Duodenal mucosa (tissue), 2 donors: ENCODE data around the gene ISM2.

Experiments used
- H3K27ac ChIP-seq: one replicate; pipeline ENCODE4 v1.7.0; 2013; ENCODE audit warnings: low read depth, low read length
- H3K27me3 ChIP-seq, 2 donors: one replicate each; pipeline ENCODE4 v1.7.0; 2013; ENCODE audit warnings: low read length in 2 of 2, control low read depth in 1 of 2; ENCODE audit not compliant: insufficient read depth in 2 of 2, control insufficient read depth in 1 of 2
- H3K36me3 ChIP-seq, 2 donors: one replicate each; pipeline ENCODE4 v1.7.0; 2013; ENCODE audit warnings: low read length in 2 of 2, control low read depth in 1 of 2; ENCODE audit not compliant: insufficient read depth in 2 of 2, control insufficient read depth in 1 of 2
- H3K4me1 ChIP-seq, 2 donors: one replicate each; pipeline ENCODE4 v1.7.0; 2013; ENCODE audit warnings: low read length in 2 of 2, control low read depth in 1 of 2; ENCODE audit not compliant: insufficient read depth in 2 of 2, control insufficient read depth in 1 of 2
- H3K4me3 ChIP-seq, 2 donors: one replicate each; pipeline ENCODE4 v1.7.0; 2013; ENCODE audit warnings: low read length in 2 of 2, low read depth in 1 of 2
- H3K9ac ChIP-seq, 2 donors: one replicate each; pipeline ENCODE4 v1.7.0; 2013; ENCODE audit warnings: low read length in 2 of 2, low read depth in 1 of 2
- H3K9me3 ChIP-seq, 2 donors: one replicate each; pipeline ENCODE4 v1.7.0; 2013; ENCODE audit warnings: low read length in 2 of 2, control low read depth in 1 of 2; ENCODE audit not compliant: control insufficient read depth in 1 of 2

Gene ISM2

GRCh38 chr14:77455966-77456640, 42.5 kb downstream of the ISM2 start:
- Histone ChIP-seq H3K27ac (no peak overlapping the region), H3K36me3 (peaks cover 14 to 29% of the 10 kb centered on the region in 2 donors), H3K27me3 (no peaks in the 10 kb centered on the region), H3K4me1 (peaks cover 18 to 22% of the 10 kb centered on the region in 2 donors), H3K9me3 (no peaks in the 10 kb centered on the region), H3K4me3 (peak overlapping the region in 1 of 2 donors; percentile 95), H3K9ac (peak overlapping the region; percentile 86 to 93)

DNA sequence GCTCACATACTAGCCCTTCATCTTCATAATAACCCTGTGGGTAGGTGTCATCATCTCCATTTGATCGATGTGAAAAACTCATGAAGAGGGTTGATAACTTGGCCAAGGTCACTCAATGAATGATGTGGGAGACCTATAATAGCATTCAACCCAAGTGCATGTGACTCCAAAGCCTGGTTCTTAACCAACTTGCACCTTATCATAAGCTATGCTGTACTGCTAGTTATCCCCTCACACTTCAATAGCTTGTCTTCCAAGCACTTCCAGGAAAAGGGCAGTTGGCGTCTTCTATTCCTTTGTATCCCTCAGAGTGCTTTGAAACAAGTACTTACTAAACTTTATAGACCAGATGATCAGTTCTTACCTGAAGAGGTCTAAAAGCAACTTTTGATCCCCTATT, 56.4 kb downstream of the ISM2 start:
- H3K4me3 ChIP-seq, result no peak overlapping the region
- no peaks in the 10 kb centered on the region for H3K4me1 ChIP-seq
- H3K36me3 ChIP-seq, result peaks cover 29 to 50% of the 10 kb centered on the region in 2 donors
- H3K27ac ChIP-seq, result no peak overlapping the region
- H3K9ac ChIP-seq, result no peak overlapping the region
- no peaks in the 10 kb centered on the region for H3K9me3 ChIP-seq
- H3K27me3 ChIP-seq, result no peaks in the 10 kb centered on the region

- Histone ChIP-seq H3K36me3 (peaks cover 39 to 66% of the 10 kb centered on the region in 2 donors), H3K27me3 (no peaks in the 10 kb centered on the region), H3K9me3 (no peaks in the 10 kb centered on the region)
Observed at GRCh38 chr14:77439861-77440260, 58.8 kb downstream of the ISM2 start.

DNA sequence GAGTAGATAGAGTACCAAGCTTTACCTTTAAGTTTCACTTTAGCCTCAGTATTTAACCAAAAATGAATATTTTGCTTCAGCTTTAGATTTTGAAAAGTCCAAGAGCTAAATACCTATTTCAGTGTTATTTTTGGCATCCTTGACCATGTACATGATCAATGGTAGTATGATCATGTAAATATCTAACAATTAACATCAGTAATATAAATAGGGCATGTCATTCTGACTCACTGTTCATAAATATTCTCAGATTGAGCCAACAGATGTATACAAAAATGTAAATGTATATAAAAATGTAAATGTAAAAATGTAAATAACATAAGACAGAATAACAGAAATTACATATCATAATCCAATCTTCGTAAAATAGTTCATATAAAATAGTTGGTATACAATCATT, 60.0 kb downstream of the ISM2 start:
- Histone ChIP-seq H3K36me3 (peaks cover 42 to 71% of the 10 kb centered on the region in 2 donors), H3K27ac (no peak overlapping the region), H3K9me3 (no peaks in the 10 kb centered on the region), H3K4me3 (no peak overlapping the region), H3K4me1 (no peaks in the 10 kb centered on the region), H3K27me3 (no peaks in the 10 kb centered on the region), H3K9ac (no peak overlapping the region)

More at GRCh38 chr14:77439861-77440260, 58.8 kb downstream of the ISM2 start:
- Histone ChIP-seq H3K27ac (no peak overlapping the region), H3K9ac (no peak overlapping the region), H3K4me1 (no peaks in the 10 kb centered on the region), H3K4me3 (no peak overlapping the region)

DNA sequence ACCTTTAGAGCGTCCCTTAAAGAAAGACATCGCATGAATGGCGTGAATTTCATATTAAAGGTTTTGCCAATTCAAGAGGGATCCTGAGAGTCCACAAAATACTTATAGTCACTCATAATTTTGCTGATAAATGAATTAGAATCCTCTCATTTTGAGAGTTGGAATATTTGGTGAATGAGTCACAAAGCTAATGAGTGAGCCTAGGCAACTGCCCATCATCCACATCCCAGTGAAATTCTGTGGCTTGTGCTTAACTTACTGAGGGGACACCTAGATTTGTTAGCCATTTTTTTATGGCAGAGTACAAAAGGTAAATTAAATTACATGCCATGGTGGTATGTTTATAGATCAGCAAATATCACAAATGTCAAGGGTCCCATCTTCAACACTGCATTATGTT, 62.6 kb downstream of the ISM2 start:
- Histone ChIP-seq H3K9me3 (no peaks in the 10 kb centered on the region), H3K27me3 (no peaks in the 10 kb centered on the region), H3K9ac (no peak overlapping the region), H3K4me1 (no peaks in the 10 kb centered on the region), H3K27ac (no peak overlapping the region), H3K36me3 (peaks cover 20 to 64% of the 10 kb centered on the region in 2 donors), H3K4me3 (no peak overlapping the region)

DNA sequence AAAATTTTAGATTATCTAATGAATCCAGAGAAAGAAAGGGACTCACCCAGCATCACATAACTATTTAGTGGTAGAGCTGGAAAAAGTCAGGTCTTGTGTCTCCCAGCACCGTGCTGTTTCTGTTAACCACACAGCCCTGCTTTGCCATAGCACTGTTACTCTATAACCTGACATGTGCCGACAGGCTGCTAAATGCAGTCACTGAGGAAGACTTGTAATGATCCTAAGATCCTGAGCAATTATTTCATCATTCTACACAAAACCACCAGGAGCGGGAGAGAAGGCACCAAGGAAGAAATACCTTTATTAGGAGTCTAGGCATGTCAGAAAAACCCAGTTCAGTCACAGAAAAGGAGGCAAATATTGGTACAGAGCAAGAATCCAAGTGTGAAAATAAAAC, 72.2 kb downstream of the ISM2 start:
- Histone ChIP-seq H3K27me3 (no peaks in the 10 kb centered on the region), H3K9ac (no peak overlapping the region), H3K27ac (no peak overlapping the region), H3K4me3 (no peak overlapping the region), H3K4me1 (no peaks in the 10 kb centered on the region), H3K9me3 (no peaks in the 10 kb centered on the region), H3K36me3 (peaks cover 57 to 78% of the 10 kb centered on the region in 2 donors)

GRCh38 chr14:77424862-77425261, 73.8 kb downstream of the ISM2 start:
- Histone ChIP-seq H3K36me3 (peaks cover 57 to 71% of the 10 kb centered on the region in 2 donors), H3K4me3 (no peak overlapping the region), H3K27me3 (no peaks in the 10 kb centered on the region), H3K9ac (no peak overlapping the region), H3K4me1 (no peaks in the 10 kb centered on the region), H3K9me3 (peaks cover under 1 to 6% of the 10 kb centered on the region in 2 donors), H3K27ac (no peak overlapping the region)
